Astrocyte of the spinal cord (primary cell): ENCODE data around the gene ATP6AP1.
"Not testable (repeated sequence)": the region's sequence is repeated elsewhere in the genome, so short reads cannot be mapped to it uniquely, and the experiment has no call there.

ENCODE experiments used
- DNase-seq: peaks from one replicate; pipeline ENCODE4 v3.0.0; 2011; ENCODE audit warnings: low read depth, low spot score
- H3K4me3 ChIP-seq: 2 replicates; pipeline ENCODE4 v1.5.1; 2011; ENCODE audit warnings: low read depth, mild to moderate bottlenecking, low read length, moderate library complexity
- in situ Hi-C: cut with HindIII; loops from 2 replicates; pipeline ENCODE4 v1.10.0; 2017; ENCODE audit warnings: low sequenced_read_pairs
- TF ChIP-seq, protein P1 (sequence below): IDR thresholded peaks from 2 replicates; pipeline ENCODE4 v1.5.1; 2012; ENCODE audit warnings: low read depth, mild to moderate bottlenecking, low read length, inconsistent platforms

Gene ATP6AP1

DNA sequence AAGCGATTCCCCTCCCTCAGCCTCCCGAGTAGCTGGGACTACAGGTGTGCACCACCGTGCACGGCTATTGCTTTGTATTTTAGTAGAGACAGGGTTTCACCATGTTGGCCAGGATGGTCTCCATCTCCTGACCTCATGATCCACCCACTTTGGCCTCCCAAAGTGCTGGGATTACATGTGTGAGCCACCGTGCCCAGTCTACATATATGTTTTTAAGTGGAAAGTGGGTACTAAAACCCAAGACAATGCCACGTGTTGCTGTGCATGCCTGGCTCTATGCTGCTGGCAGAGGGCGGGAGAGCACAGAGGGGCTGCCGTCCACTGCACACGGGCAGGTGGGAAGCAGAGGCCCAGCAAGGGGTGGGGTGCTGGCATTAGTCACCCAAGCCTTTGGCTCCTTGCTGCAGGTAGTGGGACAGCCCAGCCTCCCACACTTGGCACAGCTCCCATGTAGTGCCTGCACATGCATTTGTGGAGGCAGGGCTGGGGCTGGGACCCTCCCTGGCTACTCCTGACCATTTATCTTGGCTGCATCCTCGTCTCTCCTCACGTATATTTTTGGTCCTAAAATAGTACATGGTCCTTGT is 45.9 kb upstream of the ATP6AP1 start:
- TF ChIP-seq, protein P1, sequence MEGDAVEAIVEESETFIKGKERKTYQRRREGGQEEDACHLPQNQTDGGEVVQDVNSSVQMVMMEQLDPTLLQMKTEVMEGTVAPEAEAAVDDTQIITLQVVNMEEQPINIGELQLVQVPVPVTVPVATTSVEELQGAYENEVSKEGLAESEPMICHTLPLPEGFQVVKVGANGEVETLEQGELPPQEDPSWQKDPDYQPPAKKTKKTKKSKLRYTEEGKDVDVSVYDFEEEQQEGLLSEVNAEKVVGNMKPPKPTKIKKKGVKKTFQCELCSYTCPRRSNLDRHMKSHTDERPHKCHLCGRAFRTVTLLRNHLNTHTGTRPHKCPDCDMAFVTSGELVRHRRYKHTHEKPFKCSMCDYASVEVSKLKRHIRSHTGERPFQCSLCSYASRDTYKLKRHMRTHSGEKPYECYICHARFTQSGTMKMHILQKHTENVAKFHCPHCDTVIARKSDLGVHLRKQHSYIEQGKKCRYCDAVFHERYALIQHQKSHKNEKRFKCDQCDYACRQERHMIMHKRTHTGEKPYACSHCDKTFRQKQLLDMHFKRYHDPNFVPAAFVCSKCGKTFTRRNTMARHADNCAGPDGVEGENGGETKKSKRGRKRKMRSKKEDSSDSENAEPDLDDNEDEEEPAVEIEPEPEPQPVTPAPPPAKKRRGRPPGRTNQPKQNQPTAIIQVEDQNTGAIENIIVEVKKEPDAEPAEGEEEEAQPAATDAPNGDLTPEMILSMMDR = no peak
- in situ Hi-C loops = no loop called here
- H3K4me3 ChIP-seq = no peak overlapping the region
- no peak for DNase-seq

DNA sequence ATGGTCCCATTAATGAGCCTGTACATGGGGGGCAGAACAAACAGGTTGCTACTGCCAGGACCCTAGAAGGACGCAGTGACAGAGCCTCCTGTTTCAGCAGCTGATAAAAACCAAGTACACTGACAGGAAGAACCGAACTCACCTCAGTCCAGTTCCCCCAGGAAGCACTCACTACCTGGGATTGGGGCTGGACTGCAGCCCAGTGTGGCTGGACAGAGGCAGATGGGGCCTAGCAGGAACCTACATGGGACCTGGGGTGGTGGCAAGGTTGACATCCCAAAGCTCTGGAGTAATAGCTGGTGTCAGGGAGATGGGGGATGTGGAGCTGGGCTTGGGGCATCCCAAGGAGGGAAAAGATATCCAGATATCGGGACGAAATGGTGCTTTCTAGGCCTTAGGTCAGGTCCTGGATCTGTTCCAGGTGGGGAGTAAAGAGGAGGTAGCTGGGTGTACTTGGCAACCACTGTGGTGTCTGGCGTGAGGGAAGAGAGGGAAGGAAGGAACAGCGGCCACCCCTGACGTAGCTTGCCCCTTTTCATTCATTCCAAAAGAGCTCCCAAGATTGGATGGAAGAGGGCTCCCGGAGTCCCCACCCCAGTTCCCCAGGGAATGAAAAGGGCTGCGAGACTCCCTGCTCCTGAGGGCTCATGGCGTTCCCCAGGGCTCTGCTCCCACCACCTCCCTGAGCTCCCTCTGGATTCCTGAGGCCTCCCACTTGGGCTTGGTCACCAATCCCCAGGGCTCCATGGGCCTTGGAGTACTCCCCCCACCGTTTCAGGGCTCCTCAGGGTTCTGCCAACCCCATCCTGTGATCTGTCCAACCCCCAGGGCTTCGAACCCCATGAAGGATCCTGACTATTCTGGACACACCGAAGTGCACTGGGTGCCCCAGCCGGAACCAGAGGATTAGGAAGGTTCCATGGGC is 44.9 kb upstream of the ATP6AP1 start:
- TF ChIP-seq, protein P1 = no peak
- H3K4me3 ChIP-seq = no peak overlapping the region
- DNase-seq = no peak
- in situ Hi-C loops = no loop called here

DNA sequence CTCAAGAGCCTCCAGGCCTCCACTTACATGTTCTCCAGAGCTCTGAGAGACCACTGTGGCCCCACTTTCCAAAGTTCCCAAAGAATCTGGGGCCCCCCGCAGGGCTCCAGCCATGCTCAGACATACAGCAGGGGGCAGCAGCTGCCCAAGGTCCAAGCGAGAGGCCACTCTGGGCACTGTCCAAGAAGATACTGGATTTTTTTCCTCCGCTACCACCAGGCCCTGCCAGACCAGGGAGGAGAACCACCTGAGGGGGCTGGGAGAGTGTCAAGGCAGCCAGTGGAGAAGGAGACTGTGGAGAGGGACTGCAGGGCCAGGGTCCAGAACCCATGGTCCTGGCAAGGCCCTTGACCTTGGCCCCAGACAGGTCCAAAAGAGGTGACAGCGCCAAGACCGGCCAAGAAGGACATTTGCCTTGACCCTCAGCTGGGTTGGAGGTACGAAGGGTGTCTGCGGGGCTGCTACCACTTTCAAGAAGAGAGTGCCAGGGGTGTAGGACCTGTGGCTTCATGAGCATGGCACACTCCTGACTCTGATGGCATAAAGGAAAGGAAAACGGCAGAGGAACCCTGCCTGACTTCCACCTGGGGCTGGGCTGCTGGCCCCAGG is 44.1 kb upstream of the ATP6AP1 start:
- TF ChIP-seq, protein P1 = peak; percentile 52
- no peak for DNase-seq
- H3K4me3 ChIP-seq = no peak overlapping the region
- in situ Hi-C loops = no loop called here

DNA sequence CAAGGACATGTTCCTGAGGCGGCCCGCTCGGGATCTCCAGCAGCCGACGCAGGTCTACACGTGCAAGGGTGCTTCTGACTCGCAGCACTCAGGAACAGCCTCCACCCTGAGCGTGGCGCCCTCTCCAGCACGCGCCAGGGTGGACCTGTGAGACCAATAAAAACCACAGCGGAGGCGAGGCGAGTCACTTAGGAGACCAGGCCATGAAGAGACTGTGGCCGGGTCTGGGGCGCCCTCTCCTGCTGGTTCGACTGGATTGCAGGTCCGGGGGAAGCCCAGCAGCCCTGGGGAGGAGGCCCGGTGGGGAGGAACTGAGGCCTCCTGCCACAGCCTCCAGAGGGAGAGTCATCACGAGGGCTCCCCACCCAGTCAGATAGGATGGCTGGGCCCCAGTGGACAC is 40.4 kb upstream of the ATP6AP1 start:
- in situ Hi-C loops, H3K4me3 ChIP-seq, DNase-seq: not testable (repeated sequence)

DNA sequence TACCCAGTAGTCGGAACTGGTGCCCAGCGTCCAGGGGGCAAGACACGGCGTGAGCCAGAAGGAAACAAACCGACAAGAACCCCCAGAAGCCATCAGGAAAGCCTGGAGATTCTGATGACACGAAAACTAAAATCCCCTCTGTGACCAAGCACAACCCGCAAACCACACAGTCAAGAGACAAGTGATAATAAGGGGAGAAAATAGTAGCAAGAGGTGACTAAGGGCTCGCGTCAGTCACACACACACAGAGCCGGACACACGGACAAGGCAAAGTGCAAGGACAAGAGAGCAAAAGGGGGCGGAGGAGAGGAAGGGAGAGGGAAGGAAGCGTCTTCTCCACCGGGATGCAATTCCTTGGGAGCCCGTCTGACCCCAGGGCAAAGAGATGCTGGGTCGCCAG is 39.8 kb upstream of the ATP6AP1 start:
- H3K4me3 ChIP-seq, DNase-seq, in situ Hi-C loops: not testable (repeated sequence)

DNA sequence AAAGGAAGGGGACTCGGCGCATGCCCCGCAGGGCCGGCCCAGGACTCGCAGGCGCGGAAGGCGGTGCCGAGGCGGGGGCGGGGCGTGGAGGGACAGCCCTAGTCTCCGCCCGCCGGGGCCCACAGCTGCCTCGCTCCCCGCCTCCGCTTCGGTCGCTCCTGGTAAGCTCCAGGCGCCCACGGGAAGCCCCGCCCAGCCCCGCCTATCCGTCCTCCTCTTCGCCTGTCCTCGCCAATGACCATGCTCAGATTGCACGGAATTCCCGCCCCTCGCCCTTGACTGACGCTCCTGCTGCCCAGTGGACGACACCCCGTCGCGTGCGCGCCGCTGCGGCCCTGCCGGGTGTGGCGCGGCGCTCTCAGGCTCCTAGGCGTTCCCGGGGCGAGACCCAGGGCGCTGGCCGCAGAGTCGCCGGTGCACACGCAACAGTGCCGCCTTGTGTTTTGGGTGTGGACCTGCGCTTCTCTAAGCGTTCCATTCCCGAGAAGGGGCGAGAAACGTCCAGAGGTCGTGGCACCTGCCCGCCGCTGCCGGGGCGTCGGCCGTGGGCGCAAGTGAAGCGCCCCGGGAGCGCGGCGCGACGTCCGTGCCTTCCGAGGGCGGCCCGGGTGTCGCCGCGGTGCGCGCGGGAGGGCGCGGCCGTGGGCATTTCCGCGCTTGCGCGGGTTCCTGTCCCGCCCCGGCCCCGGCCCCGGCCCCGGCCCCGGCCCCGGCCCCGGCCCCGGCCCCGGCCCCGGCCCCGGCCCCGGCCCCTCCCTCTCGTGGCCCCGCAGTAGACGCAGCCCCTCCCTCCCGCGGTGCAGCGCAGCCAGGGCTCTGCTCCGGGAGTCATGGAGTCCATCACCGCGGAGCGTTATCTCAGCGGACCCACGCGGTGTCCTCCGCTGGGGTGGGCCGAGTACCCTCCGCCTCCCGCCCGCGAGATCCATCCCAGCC is 38.4 kb upstream of the ATP6AP1 start:
- in situ Hi-C loops, H3K4me3 ChIP-seq, DNase-seq: not testable (repeated sequence)

DNA sequence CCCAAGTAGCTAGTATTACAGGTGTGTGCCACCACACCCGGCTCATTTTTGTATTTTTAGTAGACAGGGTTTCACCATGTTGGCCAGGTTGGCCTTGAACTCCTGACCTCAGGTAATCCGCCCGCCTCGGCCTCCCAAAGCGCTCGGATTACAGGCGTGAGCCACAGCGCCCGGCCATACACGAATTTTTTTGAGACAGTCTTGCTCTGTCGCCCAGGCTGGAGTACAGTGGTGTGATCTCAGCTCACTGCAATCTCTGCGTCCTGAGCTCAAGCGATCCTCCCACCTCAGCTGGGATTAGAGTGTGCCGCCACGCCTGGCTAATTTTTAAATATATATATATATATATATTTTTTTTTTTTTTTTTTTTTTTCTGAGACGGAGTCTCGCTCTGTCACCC is 32.1 kb upstream of the ATP6AP1 start:
- H3K4me3 ChIP-seq, in situ Hi-C loops: not testable (repeated sequence)

DNA sequence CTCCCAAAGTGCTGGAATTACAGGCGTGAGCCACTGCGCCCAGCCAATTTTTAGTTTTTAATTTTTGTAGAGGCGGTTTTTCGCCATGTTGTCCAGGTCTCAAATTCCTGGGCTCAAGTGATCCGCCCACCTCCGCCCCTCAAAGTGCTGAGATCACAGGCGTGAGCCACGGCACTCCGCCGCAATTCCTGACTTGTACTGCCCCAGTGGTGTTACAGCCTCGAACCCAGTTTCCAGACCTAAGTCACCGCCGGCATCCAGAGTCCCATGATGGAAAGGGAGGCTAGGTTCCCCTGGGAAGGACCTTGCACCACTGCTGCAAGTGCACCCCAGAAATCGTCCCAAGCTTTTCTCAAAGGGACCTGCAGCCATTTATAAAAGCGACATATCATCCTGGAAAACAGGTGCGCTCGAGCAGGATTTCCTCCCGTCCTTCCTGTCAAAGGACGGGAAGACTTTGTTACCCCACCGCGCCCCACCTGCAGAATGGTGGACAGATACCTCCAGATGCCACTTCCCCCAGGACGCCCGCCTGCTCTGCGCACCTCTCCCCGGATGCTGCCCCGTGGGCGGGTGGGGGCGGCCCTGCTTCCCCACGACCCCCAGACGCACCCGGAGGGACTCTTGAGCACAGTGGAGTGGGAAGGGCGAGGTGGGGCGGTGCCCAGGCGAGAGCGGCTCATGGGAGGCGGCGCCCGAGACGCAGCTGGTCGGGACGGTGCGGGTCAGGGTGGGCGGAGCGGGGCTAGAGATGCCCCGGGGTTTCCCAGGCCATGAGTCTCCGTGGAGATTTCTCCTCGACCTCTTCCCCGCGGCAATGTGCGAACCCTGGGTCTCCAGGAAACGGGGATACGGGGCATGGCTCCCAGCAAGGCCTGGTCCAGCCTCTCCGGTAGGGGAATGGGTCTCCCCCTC is 31.2 kb upstream of the ATP6AP1 start:
- in situ Hi-C loops = no loop called here
- peak; percentile 47 for DNase-seq
- H3K4me3 ChIP-seq = peak overlapping the region; percentile 53
- TF ChIP-seq, protein P1 = no peak

More for the DNA sequence above, 32.1 kb upstream of the ATP6AP1 start:
- DNase-seq = not testable (repeated sequence)
